ENCODE results near the gene MRPL41. TPM values are rescaled to one million over a fixed set of nuclear protein-coding genes. Genes with fewer than 3 reads are reported as not detected.

The MRPL41 gene
- total RNA-seq, 1 donor, result 30.4 TPM

DNA sequence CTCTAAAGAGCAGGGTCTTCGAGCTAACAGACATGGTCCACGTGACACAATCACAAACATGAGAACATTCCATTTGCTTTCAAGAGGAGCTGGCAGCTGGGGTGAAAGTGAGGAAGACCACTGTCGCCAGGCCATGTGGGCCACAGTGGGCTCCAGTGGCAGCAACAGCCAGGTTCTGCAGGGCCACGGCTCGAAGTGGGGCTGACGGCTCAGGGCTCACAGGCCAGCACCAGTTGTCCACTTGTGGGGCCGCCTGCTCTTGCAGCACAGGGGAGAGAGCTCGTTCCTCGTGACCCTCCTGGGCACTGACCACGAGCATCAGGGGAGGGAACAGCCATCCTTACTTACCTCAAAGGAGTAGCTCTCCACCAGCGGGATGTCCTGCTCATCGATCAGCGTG is 36.6 kb downstream of the MRPL41 start:
- Histone ChIP-seq H3K79me2 (ENCODE audit: insufficient read depth, low read length) (peaks cover 50% of the 10 kb centered on the region), H3K27me3 (ENCODE audit: insufficient read depth, low read length) (no peaks in the 10 kb centered on the region), H3K9me3 (ENCODE audit: low read depth, low read length) (no peaks in the 10 kb centered on the region), H4K20me1 (ENCODE audit: insufficient read depth, low read length) (peaks cover 17% of the 10 kb centered on the region), H2AFZ (ENCODE audit: low read length) (no peak overlapping the region), H3K4me3 (ENCODE audit: insufficient read depth, low read length) (no peak overlapping the region), H3K4me2 (ENCODE audit: insufficient read depth, low read length) (no peak overlapping the region), H3K36me3 (ENCODE audit: insufficient read depth, low read length) (peaks cover 35% of the 10 kb centered on the region), H3K4me1 (ENCODE audit: insufficient read depth, low read length) (peaks cover 9% of the 10 kb centered on the region), H3K27ac (ENCODE audit: low read depth, low read length) (no peak overlapping the region)
- TF ChIP-seq, protein P1, sequence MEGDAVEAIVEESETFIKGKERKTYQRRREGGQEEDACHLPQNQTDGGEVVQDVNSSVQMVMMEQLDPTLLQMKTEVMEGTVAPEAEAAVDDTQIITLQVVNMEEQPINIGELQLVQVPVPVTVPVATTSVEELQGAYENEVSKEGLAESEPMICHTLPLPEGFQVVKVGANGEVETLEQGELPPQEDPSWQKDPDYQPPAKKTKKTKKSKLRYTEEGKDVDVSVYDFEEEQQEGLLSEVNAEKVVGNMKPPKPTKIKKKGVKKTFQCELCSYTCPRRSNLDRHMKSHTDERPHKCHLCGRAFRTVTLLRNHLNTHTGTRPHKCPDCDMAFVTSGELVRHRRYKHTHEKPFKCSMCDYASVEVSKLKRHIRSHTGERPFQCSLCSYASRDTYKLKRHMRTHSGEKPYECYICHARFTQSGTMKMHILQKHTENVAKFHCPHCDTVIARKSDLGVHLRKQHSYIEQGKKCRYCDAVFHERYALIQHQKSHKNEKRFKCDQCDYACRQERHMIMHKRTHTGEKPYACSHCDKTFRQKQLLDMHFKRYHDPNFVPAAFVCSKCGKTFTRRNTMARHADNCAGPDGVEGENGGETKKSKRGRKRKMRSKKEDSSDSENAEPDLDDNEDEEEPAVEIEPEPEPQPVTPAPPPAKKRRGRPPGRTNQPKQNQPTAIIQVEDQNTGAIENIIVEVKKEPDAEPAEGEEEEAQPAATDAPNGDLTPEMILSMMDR (IDR thresholded peaks at IDR 0.05; ENCODE audit: extremely low read depth, low read depth, low read length), result no peak
- DNase-seq (ENCODE audit: insufficient read length, low spot score, missing footprints), result peak; percentile 42

DNA sequence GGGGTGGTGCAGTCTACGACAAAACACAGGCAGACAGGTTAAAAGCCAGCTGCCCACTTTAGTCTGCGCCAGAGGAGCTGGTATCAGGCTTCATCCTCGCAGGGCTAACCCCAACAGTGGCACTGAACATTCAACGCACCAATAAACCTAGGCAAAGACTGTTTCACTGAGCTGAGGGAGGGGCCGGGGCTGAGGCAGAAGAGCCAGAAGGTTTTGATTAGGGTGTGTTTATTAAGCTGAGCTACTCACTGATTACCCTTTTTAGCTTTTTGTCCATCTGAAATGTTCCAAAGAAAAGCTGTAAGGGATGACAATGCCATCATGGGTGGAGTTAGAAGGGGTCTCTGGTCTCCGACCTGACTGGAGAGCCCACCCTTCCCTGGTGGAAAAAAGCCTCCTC is 37.2 kb downstream of the MRPL41 start:
- Histone ChIP-seq H4K20me1 (ENCODE audit: insufficient read depth, low read length) (peaks cover 17% of the 10 kb centered on the region), H3K79me2 (ENCODE audit: insufficient read depth, low read length) (peaks cover 44% of the 10 kb centered on the region)

DNA sequence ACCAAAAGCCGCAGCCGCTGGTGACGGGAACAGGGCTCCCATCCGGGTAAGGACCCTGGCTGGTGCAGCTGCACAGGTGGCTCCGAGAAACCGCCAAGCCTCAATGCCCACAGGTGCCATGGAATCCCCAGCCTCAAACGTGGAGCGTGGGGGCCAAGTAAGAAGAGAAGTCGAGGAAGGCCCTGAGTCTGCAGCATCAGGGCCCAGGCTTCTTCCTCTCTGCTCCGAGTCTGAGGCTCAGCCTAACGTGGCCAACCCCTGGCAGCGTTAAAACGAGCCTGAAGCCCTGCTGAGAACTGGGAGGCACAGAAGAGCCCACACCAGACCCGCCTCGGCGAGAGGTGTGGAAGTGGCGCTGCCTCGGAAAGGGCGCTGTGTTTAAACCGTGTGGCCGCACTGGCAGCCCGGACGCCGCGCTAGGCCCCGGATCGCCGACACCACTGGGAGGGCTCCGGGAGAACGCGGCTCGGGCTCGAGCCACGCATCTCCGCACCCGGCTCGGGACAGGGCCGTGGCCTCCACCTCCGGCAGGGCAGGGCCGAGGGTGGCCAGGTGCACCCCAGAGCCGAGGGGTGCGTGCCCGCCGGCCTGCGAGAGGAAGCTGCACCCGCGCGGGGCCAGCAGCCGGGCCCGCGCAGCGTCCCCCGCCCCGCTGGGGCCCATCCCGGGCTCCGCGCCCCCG is 37.9 kb downstream of the MRPL41 start:
- H3K4me3 ChIP-seq (ENCODE audit: insufficient read depth, low read length), result peak overlapping the region; percentile 84
- H3K27me3 ChIP-seq (ENCODE audit: insufficient read depth, low read length), result no peaks in the 10 kb centered on the region
- peak overlapping the region; percentile 62 for H2AFZ ChIP-seq (ENCODE audit: low read length)
- peak overlapping the region; percentile 92 for H3K4me2 ChIP-seq (ENCODE audit: insufficient read depth, low read length)
- H3K4me1 ChIP-seq (ENCODE audit: insufficient read depth, low read length), result peaks cover 9% of the 10 kb centered on the region
- peak; percentile 91 for DNase-seq (ENCODE audit: insufficient read length, low spot score, missing footprints)
- H4K20me1 ChIP-seq (ENCODE audit: insufficient read depth, low read length), result peaks cover 17% of the 10 kb centered on the region
- peaks cover 29% of the 10 kb centered on the region for H3K36me3 ChIP-seq (ENCODE audit: insufficient read depth, low read length)
- H3K27ac ChIP-seq (ENCODE audit: low read depth, low read length), result peak overlapping the region; percentile 33
- H3K9me3 ChIP-seq (ENCODE audit: low read depth, low read length), result no peaks in the 10 kb centered on the region
- H3K79me2 ChIP-seq (ENCODE audit: insufficient read depth, low read length), result peaks cover 38% of the 10 kb centered on the region
- TF ChIP-seq, protein P1 (IDR thresholded peaks at IDR 0.05; ENCODE audit: extremely low read depth, low read depth, low read length), result no peak

More for the DNA sequence above, 37.2 kb downstream of the MRPL41 start:
- no peak overlapping the region for H3K27ac ChIP-seq (ENCODE audit: low read depth, low read length)
- H3K27me3 ChIP-seq (ENCODE audit: insufficient read depth, low read length), result no peaks in the 10 kb centered on the region
- peaks cover 9% of the 10 kb centered on the region for H3K4me1 ChIP-seq (ENCODE audit: insufficient read depth, low read length)
- no peak overlapping the region for H2AFZ ChIP-seq (ENCODE audit: low read length)
- DNase-seq (ENCODE audit: insufficient read length, low spot score, missing footprints), result peak; percentile 31
- H3K4me3 ChIP-seq (ENCODE audit: insufficient read depth, low read length), result peak overlapping the region; percentile 84
- TF ChIP-seq, protein P1 (IDR thresholded peaks at IDR 0.05; ENCODE audit: extremely low read depth, low read depth, low read length), result no peak
- peak overlapping the region; percentile 92 for H3K4me2 ChIP-seq (ENCODE audit: insufficient read depth, low read length)
- H3K9me3 ChIP-seq (ENCODE audit: low read depth, low read length), result no peaks in the 10 kb centered on the region
- peaks cover 29% of the 10 kb centered on the region for H3K36me3 ChIP-seq (ENCODE audit: insufficient read depth, low read length)

DNA sequence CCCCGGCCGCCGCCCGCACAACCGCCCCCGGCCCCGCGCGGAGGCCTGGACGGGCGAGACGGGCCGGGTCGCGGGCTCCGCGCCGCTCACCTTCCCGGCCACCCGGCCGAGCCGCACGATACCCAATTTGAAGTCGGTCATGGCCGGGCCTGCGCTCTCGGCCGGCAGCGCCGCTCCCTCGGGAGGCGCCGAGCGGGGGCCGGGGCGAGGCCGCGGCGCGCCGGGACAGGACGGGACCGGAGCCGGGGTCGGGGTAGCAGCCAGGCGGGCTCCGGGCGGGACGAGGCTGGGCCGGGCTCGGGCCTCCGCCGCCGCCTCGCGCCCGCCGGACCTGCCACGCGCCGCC is 38.4 kb downstream of the MRPL41 start:
- H3K36me3 ChIP-seq (ENCODE audit: insufficient read depth, low read length), result peaks cover 25% of the 10 kb centered on the region
- TF ChIP-seq, protein P1 (IDR thresholded peaks at IDR 0.05; ENCODE audit: extremely low read depth, low read depth, low read length), result no peak
- DNase-seq (ENCODE audit: insufficient read length, low spot score, missing footprints), result no peak
- H3K9me3 ChIP-seq (ENCODE audit: low read depth, low read length), result no peaks in the 10 kb centered on the region
- H3K4me1 ChIP-seq (ENCODE audit: insufficient read depth, low read length), result peaks cover 9% of the 10 kb centered on the region
- peaks cover 17% of the 10 kb centered on the region for H4K20me1 ChIP-seq (ENCODE audit: insufficient read depth, low read length)
- H3K27ac ChIP-seq (ENCODE audit: low read depth, low read length), result no peak overlapping the region
- no peak overlapping the region for H2AFZ ChIP-seq (ENCODE audit: low read length)
- no peak overlapping the region for H3K4me2 ChIP-seq (ENCODE audit: insufficient read depth, low read length)
- H3K79me2 ChIP-seq (ENCODE audit: insufficient read depth, low read length), result peaks cover 35% of the 10 kb centered on the region
- no peaks in the 10 kb centered on the region for H3K27me3 ChIP-seq (ENCODE audit: insufficient read depth, low read length)
- peak overlapping the region; percentile 84 for H3K4me3 ChIP-seq (ENCODE audit: insufficient read depth, low read length)
